Measurements from ENCODE around the gene NOS3.

Gene NOS3

GRCh38 chr7:150955519-150956394 lies 35.1 kb upstream of the NOS3 start:
- no peak for TF ChIP-seq CTCF (IDR thresholded peaks at IDR 0.05; ENCODE audit: low read depth, low read length, missing control alignments)
- in situ Hi-C loops (cut with HindIII; ENCODE audit: low sequenced_read_pairs), result no loop called here
- DNase-seq (ENCODE audit: low read depth), result no peak

GRCh38 chr7:150956395-150957132 lies 34.3 kb upstream of the NOS3 start:
- DNase-seq (ENCODE audit: low read depth), result no peak
- in situ Hi-C loops (cut with HindIII; ENCODE audit: low sequenced_read_pairs), result no loop called here
- no peak overlapping the region for H3K4me3 ChIP-seq (ENCODE audit: low read depth, low read length)
- TF ChIP-seq CTCF (IDR thresholded peaks at IDR 0.05; ENCODE audit: low read depth, low read length, missing control alignments), result no peak

More at GRCh38 chr7:150955519-150956394, 35.1 kb upstream of the NOS3 start:
- H3K4me3 ChIP-seq (ENCODE audit: low read depth, low read length), result no peak overlapping the region

GRCh38 chr7:150957133-150958020 lies 33.4 kb upstream of the NOS3 start:
- no peak for DNase-seq (ENCODE audit: low read depth)
- in situ Hi-C loops (cut with HindIII; ENCODE audit: low sequenced_read_pairs), result no loop called here
- no peak overlapping the region for H3K4me3 ChIP-seq (ENCODE audit: low read depth, low read length)
- no peak for TF ChIP-seq CTCF (IDR thresholded peaks at IDR 0.05; ENCODE audit: low read depth, low read length, missing control alignments)

GRCh38 chr7:150958062-150958552 lies 32.7 kb upstream of the NOS3 start:
- H3K4me3 ChIP-seq (ENCODE audit: low read depth, low read length), result no peak overlapping the region
- no peak for TF ChIP-seq CTCF (IDR thresholded peaks at IDR 0.05; ENCODE audit: low read depth, low read length, missing control alignments)
- in situ Hi-C loops (cut with HindIII; ENCODE audit: low sequenced_read_pairs), result no loop called here
- no peak for DNase-seq (ENCODE audit: low read depth)

GRCh38 chr7:150958597-150958996 lies 32.2 kb upstream of the NOS3 start:
- in situ Hi-C loops (cut with HindIII; ENCODE audit: low sequenced_read_pairs), result no loop called here
- H3K4me3 ChIP-seq (ENCODE audit: low read depth, low read length), result no peak overlapping the region
- no peak for TF ChIP-seq CTCF (IDR thresholded peaks at IDR 0.05; ENCODE audit: low read depth, low read length, missing control alignments)
- DNase-seq (ENCODE audit: low read depth), result no peak

GRCh38 chr7:150959081-150959480 lies 31.7 kb upstream of the NOS3 start:
- no peak overlapping the region for H3K4me3 ChIP-seq (ENCODE audit: low read depth, low read length)
- in situ Hi-C loops (cut with HindIII; ENCODE audit: low sequenced_read_pairs), result no loop called here
- no peak for DNase-seq (ENCODE audit: low read depth)
- no peak for TF ChIP-seq CTCF (IDR thresholded peaks at IDR 0.05; ENCODE audit: low read depth, low read length, missing control alignments)
